SK-N-SH (cell line): Measurements from ENCODE around the gene PDE6G. TPM values are rescaled to one million over a fixed set of nuclear protein-coding genes. Genes with fewer than 3 reads are reported as not detected.
A peak's percentile ranks its signal among the peaks of the same experiment; 100 is the strongest.

ENCODE experiments used
- CTCF ChIA-PET: fragments of 300-600, 350-600 bp; formaldehyde crosslinking; extraction: SDS; loops from one replicate; lab custom pipeline; 2021; lab: Yijun Ruan, JAX
- POLR2A ChIA-PET: fragments of 350-600 bp; sonication (Branson Sonifier 250); formaldehyde crosslinking; extraction: SDS; loops from one replicate; lab custom pipeline; 2020; ENCODE audit warnings: antibody characterized with exemption, inconsistent platforms; lab: Yijun Ruan, JAX
- DNase-seq: peaks from one replicate; pipeline ENCODE4 v3.0.0; 2012
- H2AFZ ChIP-seq: fragments of 200-600 bp; sonication (generic); 2 replicates; pipeline ENCODE4 v1.8.1; 2016; ENCODE audit warnings: antibody characterized with exemption, mild to moderate bottlenecking, low read depth
- H3F3A ChIP-seq: fragments of 200-600 bp; sonication (generic); replicated peaks from 2 replicates; pipeline ENCODE3; 2016; ENCODE audit warnings: antibody characterized with exemption, mild to moderate bottlenecking; ENCODE audit not compliant: insufficient read depth
- H3K27ac ChIP-seq, 2 experiments: fragments of 200-500 bp in 1 of 2; fragments of 200-600 bp in 1 of 2; sonication (Bioruptor generic) in 1 of 2; sonication (generic), shearing (Covaris generic) in 1 of 2; 2 replicates each; pipeline versions ENCODE4 v1.5.1 to v1.6.1; 2014 to 2016; ENCODE audit warnings: low read depth in 2 of 2, inconsistent platforms in 1 of 2, low read length in 1 of 2, mild to moderate bottlenecking in 1 of 2, mixed read lengths in 1 of 2
- H3K27me3 ChIP-seq: fragments of 200-600 bp; sonication (generic), shearing (Covaris generic); 2 replicates; pipeline ENCODE4 v1.6.1; 2016; ENCODE audit warnings: mixed run types; ENCODE audit not compliant: insufficient read depth
- H3K36me3 ChIP-seq, 2 experiments: fragments of 200-500 bp in 1 of 2; fragments of 200-600 bp in 1 of 2; sonication (Bioruptor generic) in 1 of 2; sonication (generic) in 1 of 2; replicated peaks in 1 of 2; 2 replicates each; pipeline versions ENCODE3 to v1.5.1; 2014 to 2016; ENCODE audit warnings: low read length in 1 of 2, mild to moderate bottlenecking in 1 of 2; ENCODE audit not compliant: insufficient read depth in 2 of 2, control insufficient read depth in 1 of 2
- H3K4me1 ChIP-seq, 2 experiments: fragments of 200-500 bp in 1 of 2; fragments of 200-600 bp in 1 of 2; sonication (Bioruptor generic) in 1 of 2; sonication (generic), shearing (Covaris generic) in 1 of 2; 2 replicates each; pipeline versions ENCODE4 v1.5.1 to v1.6.1; 2014 to 2016; ENCODE audit warnings: low read depth in 1 of 2, low read length in 1 of 2, mixed run types in 1 of 2; ENCODE audit not compliant: insufficient read depth in 2 of 2, control insufficient read depth in 1 of 2
- H3K4me2 ChIP-seq: fragments of 200-600 bp; sonication (generic), shearing (Covaris generic); 2 replicates; pipeline ENCODE4 v1.6.1; 2017; ENCODE audit warnings: mixed run types
- H3K4me3 ChIP-seq, 2 experiments: fragments of 200-500 bp in 1 of 2; fragments of 200-600 bp in 1 of 2; sonication (Bioruptor generic) in 1 of 2; sonication (generic), shearing (Covaris generic) in 1 of 2; 2 replicates each; pipeline versions ENCODE4 v1.5.1 to v1.8.1; 2014 to 2016; ENCODE audit warnings: low read depth in 2 of 2, inconsistent platforms in 1 of 2, low read length in 1 of 2, mild to moderate bottlenecking in 1 of 2, mixed read lengths in 1 of 2, moderate library complexity in 1 of 2
- H3K79me2 ChIP-seq: fragments of 200-600 bp; sonication (generic); 2 replicates; pipeline ENCODE4 v1.8.1; 2017; ENCODE audit warnings: mild to moderate bottlenecking; ENCODE audit not compliant: insufficient read depth
- H3K9ac ChIP-seq: fragments of 200-600 bp; sonication (generic); 2 replicates; pipeline ENCODE4 v1.6.1; 2017; ENCODE audit warnings: mixed run types
- H3K9me2 ChIP-seq: fragments of 200-600 bp; sonication (generic); 2 replicates; pipeline ENCODE4 v1.6.1; 2017; ENCODE audit warnings: mixed run types
- H3K9me3 ChIP-seq: fragments of 200-600 bp; sonication (generic); 2 replicates; pipeline ENCODE4 v1.6.1; 2017; ENCODE audit warnings: mixed run types, mild to moderate bottlenecking, moderate library complexity
- H4K20me1 ChIP-seq: fragments of 200-600 bp; sonication (generic); 2 replicates; pipeline ENCODE4 v1.6.1; 2017; ENCODE audit warnings: mild to moderate bottlenecking, mixed run types; ENCODE audit not compliant: insufficient read depth
- EP300 ChIP-seq, 2 experiments: IDR thresholded peaks; 2 replicates each; pipeline versions ENCODE4 v1.4.0 to v1.6.1; 2012; ENCODE audit warnings: borderline replicate concordance in 1 of 2, low read depth in 1 of 2, low read length in 1 of 2
- FOXJ3 ChIP-seq: sonication (generic); formaldehyde crosslinking; IDR thresholded peaks from 2 replicates; pipeline ENCODE4 v1.5.1; 2020; ENCODE audit warnings: mild to moderate bottlenecking, missing genetic modification reagents
- FOXM1 ChIP-seq: IDR thresholded peaks from 2 replicates; pipeline ENCODE4 v1.4.0; 2012; ENCODE audit warnings: low read depth, mild to moderate bottlenecking
- GABPA ChIP-seq: IDR thresholded peaks from 2 replicates; pipeline ENCODE4 v1.4.0; 2012; ENCODE audit warnings: low read depth, mild to moderate bottlenecking
- GATA2 ChIP-seq: sonication (generic); formaldehyde crosslinking; IDR thresholded peaks from 2 replicates; pipeline ENCODE4 v1.5.0; 2020; ENCODE audit warnings: mild to moderate bottlenecking, missing genetic modification reagents
- MAX ChIP-seq: IDR thresholded peaks from 2 replicates; pipeline ENCODE4 v1.4.0; 2012; ENCODE audit warnings: low read depth
- MXI1 ChIP-seq: IDR thresholded peaks from 2 replicates; pipeline ENCODE4 v1.6.1; 2012; ENCODE audit warnings: mild to moderate bottlenecking, low read depth, low read length, improper control_type of control experiment
- NRF1 ChIP-seq: IDR thresholded peaks from 2 replicates; pipeline ENCODE4 v1.6.1; 2012; ENCODE audit warnings: low read depth, mild to moderate bottlenecking, low read length
- POLR2AphosphoS5 ChIP-seq: IDR thresholded peaks from 2 replicates; pipeline ENCODE4 v1.6.1; 2012; ENCODE audit warnings: low read depth, low read length
- REST ChIP-seq: IDR thresholded peaks from 2 replicates; pipeline ENCODE4 v1.6.1; 2012; ENCODE audit warnings: mild to moderate bottlenecking, low read depth, low read length, moderate library complexity
- RFX5 ChIP-seq: IDR thresholded peaks from 2 replicates; pipeline ENCODE4 v1.6.1; 2012; ENCODE audit warnings: mild to moderate bottlenecking, improper control_type of control experiment, low read length
- SIN3A ChIP-seq: IDR thresholded peaks from 2 replicates; pipeline ENCODE4 v1.6.1; 2012; ENCODE audit warnings: low read depth, mild to moderate bottlenecking, low read length, moderate library complexity, borderline replicate concordance
- SMC3 ChIP-seq: IDR thresholded peaks from 2 replicates; pipeline ENCODE4 v1.6.1; 2012; ENCODE audit warnings: low read depth, low read length, improper control_type of control experiment
- TAF1 ChIP-seq: IDR thresholded peaks from 2 replicates; pipeline ENCODE4 v1.6.1; 2012; ENCODE audit warnings: low read depth, mild to moderate bottlenecking, low read length, moderate library complexity, borderline replicate concordance
- TCF12 ChIP-seq: IDR thresholded peaks from 2 replicates; pipeline ENCODE4 v1.4.0; 2012
- TEAD4 ChIP-seq: IDR thresholded peaks from 2 replicates; pipeline ENCODE4 v1.4.0; 2012; ENCODE audit warnings: mild to moderate bottlenecking, borderline replicate concordance; ENCODE audit not compliant: insufficient read depth
- USF1 ChIP-seq: IDR thresholded peaks from 2 replicates; pipeline ENCODE4 v1.4.0; 2012; ENCODE audit warnings: low read depth, borderline replicate concordance
- USF2 ChIP-seq: fragments of 150-350 bp; IDR thresholded peaks from 2 replicates; pipeline ENCODE4 v1.6.1; 2017; ENCODE audit warnings: antibody characterized with exemption, low read length, low read depth, borderline replicate concordance
- YY1 ChIP-seq: IDR thresholded peaks from 2 replicates; pipeline ENCODE4 v1.4.0; 2012; ENCODE audit warnings: low read depth, mild to moderate bottlenecking
- WGBS: methylation state at CpG from one replicate; pipeline ENCODE4 v1.1.6; 2017; ENCODE audit warnings: low lambda C conversion rate; 5-methylcytosine and 5-hydroxymethylcytosine counted together
- polyA plus RNA-seq, 3 experiments: library from polyadenylated mRNA; depleted of rRNA; stranded (reverse); fragments of >200 nt; gene quantifications; 2 replicates each; pipeline ENCODE4 v1.2.3, GENCODE V29; 2012

The PDE6G gene
- polyA plus RNA-seq, 1 of the 3 experiments (the other 2 are of a cell fraction) = 5.0 TPM

- Histone ChIP-seq H3K27me3 (no peaks in the 10 kb centered on the region), H2AFZ (peak within 1 kb of the TSS; percentile 97), H3K9me3 (no peaks in the 10 kb centered on the region), H3K4me1 (peaks cover 7 to 17% of the 10 kb centered on the region in 2 experiments; a peak in 3 of 4 replicates), H3K79me2 (peaks cover 60% of the 10 kb centered on the region), H3F3A (peaks cover 10% of the 10 kb centered on the region), H3K36me3 (peaks cover 0 to 21% of the 10 kb centered on the region in 2 experiments), H4K20me1 (peaks cover 49% of the 10 kb centered on the region), H3K9me2 (no peaks in the 10 kb centered on the region), H3K27ac (peak within 1 kb of the TSS; percentile 67 to 92), H3K4me2 (peak within 1 kb of the TSS; percentile 88), H3K9ac (peak within 1 kb of the TSS; percentile 99), H3K4me3 (peak within 1 kb of the TSS; percentile 65 to 79)
- TF ChIP-seq MAX (peak; percentile 85; the same call in 1 of the 2 replicates), MXI1 (peak; percentile 85), POLR2AphosphoS5 (peak; percentile 87), USF1 (0 out of 2 replicates have a peak, but pooled peaks have one; percentile 27), TAF1 (peak; percentile 100), TEAD4 (no peak), USF2 (no peak), FOXM1 (no peak), TCF12 (peak; percentile 27; the same call in 1 of the 2 replicates), RFX5 (peak; percentile 68; the same call in 1 of the 2 replicates), NRF1 (peak; percentile 97), YY1 (peak; percentile 73; the same call in 1 of the 2 replicates), GABPA (peak; percentile 80), SMC3 (peak; percentile 30), FOXJ3 (peak; percentile 70), REST (peak; percentile 80), EP300 (IDR thresholded peaks at IDR 0.05; ENCODE audit: borderline replicate concordance in 1 of 2, low read depth in 1 of 2, low read length in 1 of 2) (0 out of 4 replicates have a peak, but pooled peaks have one; percentile 5 to 52), GATA2 (no peak), SIN3A (peak; percentile 93)
- ChIA-PET CTCF (interaction anchor here (1.0 to 1.5 kb wide), 3 partner anchors 12 to 65 kb away, joined by 3 to 5 read pairs (median 5); no protein-coding TSS in a partner anchor), POLR2A (interaction anchor here (0.6 to 1.5 kb wide), 4 partner anchors 10 to 96 kb away, joined by 3 to 5 read pairs (median 4); partner anchors contain the start of genes ARL16, CCDC137, HGS and OXLD1)
- DNase-seq = peak; percentile 100
- WGBS = 1% methylated on average over 45 of the region's 77 CpGs
Observed at GRCh38 chr17:81636505-81637288, 19.6 kb downstream of the PDE6G start, which contains the start of the genes NPLOC4 and TSPAN10. TSS of gene NPLOC4 (minus strand) at chr17:81637112. CDS start at chr17:81636930, 182 bp downstream. TSS of gene TSPAN10 (plus strand) at chr17:81637196. CDS start at chr17:81642413, 5,217 bp downstream.
